Activated CD4-positive, alpha-beta T cell treated with anti-CD3 and anti-CD28 coated beads, Interleukin-2, Interleukin-4, amounts not matched to agents 100 ng/mL and 50 ng/mL, durations not matched to agents 16 hours and 8 hours (primary cell): ENCODE results near the gene NCOA7.
"Not testable (repeated sequence)": the region's sequence is repeated elsewhere in the genome, so short reads cannot be mapped to it uniquely, and the experiment has no call there.

Experiments
- DNase-seq: peaks from one replicate; pipeline ENCODE4 v3.0.0-alpha.2; 2020; ENCODE audit warnings: low spot score

NCOA7 gene

DNA sequence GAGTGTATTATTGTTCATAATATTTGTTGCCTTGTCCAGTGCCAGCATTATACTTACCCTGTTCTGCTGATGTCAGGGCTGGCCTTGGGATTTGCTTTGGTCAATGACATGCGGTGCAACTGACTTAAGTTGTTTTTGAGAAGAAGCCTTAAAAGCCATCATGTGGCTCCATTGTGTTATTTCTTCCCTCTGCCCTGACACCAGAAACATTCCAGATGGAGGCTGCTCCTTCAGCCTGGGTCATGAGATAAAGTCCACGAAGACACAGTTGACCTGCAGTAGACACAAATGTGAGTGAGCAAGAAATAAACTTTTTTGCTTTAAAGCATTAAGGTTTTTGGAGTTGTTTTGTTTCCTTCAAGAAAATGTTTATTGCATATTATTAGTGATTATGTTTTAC is 158.3 kb downstream of the NCOA7 start:
- DNase-seq, result no peak

DNA sequence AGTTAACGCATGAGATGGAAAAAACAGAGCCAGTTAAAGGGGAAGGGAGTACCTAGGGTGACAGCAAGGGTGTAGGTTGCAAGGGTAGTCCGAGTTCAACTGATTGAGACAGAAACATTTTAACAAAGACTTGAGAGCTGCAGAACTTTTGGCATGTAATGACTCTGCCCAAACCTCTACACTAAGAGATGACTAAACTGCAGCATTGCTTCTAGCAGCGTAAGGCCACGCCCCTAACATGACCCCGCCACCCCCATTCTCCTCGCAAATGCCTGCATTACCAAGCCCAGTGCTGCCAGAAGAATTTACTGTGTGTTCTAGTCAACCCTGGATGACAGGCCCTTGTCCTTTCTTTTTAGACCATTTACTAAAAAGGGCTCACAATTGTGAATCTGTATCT is 159.5 kb downstream of the NCOA7 start:
- DNase-seq, result peak; percentile 36

DNA sequence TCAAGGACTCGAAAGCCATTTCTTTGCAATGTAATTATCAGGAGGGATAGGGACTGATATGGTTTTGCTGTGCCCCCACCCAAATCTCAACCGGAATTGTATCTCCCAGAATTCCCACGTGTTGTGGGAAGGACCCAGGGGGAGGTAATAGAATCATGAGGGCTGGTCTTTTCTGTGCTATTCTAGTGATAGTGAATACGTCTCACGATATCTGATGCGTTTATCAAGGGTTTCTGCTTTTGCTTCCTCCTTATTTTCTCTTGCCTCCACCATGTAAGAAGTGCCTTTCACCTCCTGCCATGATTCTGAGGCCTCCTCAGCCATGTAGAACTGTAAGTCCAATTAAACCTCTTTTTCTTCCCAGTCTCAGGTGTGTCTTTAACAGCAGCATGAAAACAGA is 160.0 kb downstream of the NCOA7 start:
- not testable (repeated sequence) for DNase-seq

DNA sequence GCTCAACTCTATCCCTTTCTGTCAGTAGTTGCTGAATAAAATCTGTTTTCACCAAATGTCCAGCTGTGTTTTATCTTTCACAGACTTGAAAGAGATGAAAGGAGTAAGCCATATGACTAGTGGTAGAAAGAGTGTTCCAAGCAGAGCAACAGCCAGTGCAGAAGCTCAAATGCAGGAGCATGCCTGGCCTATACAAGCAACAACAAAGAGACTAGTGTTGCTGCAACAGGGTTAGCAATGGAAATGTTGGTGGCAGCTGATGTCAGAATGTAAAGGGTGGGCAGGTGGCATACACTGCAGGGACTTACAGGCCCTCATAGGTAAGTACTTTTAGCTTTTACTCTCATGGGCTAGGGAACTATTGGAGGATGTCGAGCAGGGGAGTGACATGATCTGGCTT is 160.6 kb downstream of the NCOA7 start:
- no peak for DNase-seq

DNA sequence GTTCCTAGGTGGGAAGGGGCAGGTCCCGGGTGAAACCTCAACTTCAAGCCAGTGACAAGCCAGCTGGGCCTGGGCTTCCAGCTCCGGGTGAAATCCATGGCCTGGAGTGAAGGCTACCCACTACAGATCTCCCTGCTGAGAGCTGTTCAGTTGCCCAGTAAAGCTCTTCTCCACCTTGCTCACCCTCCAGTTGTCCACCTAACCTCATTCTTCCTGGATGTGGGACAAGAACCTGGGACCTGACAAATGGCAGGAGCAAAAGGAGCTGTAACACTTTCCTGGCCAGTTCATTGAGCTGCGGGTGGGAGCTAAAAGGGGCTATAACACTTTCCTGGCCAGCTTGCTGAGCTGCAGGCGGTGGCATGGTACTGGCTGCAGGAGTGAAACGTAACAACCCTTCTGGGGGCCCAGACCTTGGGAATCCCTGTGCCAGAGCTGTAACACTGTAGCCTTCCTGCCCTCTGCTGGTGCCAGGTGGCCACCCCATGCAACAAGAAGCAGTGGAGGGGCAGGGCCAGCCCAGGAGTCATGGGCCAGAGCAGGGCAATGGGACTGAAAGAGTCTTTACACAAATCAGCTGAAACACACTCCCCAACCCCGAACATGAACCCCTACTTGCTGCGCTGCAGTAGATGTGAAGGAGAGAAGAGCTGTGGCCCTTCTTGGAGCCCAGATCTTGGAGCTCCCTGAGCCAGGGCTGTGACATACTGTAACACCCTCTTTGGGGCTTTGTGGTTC is 162.2 kb downstream of the NCOA7 start:
- DNase-seq, result peak; percentile 16

DNA sequence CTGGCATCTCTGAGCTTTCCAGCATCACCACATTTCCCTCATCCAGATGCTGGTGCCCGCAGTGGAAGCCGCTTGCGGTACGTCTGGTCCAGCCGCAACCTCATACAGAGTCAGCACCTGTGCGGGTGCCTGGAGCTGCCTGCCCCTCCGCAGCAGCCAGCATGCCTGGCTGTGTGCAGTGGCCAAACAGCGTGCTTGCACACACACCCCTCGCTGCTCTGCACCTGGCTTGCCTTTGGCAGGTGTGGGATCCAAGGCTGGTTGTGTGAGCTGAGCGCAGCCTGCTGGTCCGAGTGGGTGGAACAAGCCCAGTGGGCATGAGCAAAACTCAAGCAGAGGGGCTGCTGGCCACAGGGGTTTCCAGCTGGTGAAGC is 162.7 kb downstream of the NCOA7 start:
- no peak for DNase-seq

DNA sequence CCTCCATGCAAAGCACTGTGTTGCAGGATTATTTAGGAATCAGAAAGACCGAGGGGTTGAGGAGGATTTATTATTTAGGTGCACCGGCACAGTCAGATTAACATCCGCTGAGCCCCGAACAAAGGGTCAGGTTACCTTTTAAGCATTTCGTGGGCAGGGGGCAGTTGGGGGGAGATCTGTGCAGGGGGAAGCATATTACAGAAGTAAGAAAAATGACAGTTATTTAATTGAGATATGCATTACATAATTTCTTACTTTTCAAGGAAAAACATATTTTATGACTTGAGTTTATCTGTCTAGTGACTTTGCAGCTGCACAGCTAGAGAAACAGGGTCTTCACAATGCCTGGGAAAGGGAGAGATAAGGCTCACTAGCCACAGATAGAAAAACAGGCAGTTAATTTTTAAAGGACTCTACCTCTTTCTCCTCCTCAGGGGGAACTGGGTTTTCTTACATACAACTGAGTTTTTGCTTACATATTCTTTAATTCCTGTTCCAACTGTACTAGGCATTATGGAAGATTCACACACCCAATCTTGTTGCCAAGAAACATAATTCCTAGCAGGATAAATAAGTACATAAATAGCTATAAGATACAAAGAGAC is 164.1 kb downstream of the NCOA7 start:
- DNase-seq, result no peak

DNA sequence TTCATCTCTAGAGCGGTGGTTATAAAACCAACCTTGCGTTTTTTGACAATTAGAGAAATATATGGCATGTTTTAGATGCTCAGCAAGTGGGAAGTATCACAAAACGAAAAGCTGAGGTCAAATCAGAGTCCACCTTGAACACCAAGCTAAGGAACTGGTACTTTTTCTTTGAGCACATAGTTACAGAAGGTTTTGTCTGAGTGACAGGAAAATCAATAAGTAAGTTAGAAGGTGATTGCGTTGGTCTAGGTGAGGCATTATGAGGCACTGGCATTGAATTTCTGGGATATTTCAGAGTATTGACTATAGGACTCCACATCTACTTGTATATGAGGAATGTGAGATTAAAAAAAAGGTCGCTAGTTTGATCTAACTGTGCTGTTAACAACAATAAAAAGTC is 165.2 kb downstream of the NCOA7 start:
- DNase-seq, result no peak

DNA sequence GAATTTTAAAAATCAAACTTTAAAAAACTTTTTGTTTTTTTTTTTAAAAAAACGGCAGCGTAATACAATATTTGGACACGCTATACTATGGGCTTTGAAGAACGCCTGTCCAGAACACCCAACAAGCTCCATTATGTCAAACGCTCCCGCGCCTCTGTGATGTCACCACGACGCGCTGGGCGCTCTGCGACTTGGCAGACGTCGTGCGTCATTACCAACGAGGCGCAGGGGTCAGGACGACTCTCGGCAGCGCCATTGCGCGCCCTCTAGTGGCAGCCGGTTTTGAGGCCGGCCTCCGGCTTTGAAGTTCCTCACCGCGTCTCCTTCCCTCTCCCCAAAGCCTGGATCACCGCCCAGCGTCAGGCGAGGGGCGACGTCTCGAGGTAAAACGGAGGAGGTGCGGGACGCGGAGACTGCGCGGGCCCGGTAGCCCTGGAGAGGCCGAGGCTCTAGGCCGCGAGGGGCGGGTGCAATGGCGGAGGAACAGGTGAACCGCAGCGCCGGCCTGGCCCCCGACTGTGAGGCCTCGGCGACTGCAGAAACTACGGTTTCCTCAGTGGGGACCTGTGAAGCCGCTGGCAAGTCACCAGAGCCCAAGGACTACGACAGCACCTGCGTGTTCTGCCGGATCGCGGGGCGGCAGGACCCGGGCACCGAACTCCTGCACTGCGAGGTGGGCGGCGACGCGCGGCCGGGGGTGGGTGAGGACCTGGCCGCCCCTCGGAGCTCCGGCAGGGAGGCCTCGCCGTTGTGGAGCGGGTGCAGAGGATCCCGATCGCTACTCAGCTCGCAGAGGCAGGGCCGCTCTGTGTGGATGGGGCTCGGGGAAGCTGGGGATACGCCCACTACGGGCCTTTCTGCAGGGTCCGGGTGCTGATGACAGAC is 166.0 kb downstream of the NCOA7 start, which contains the start of gene HINT3:
TSS of gene HINT3 (plus strand) at position 265 of the 885 bp plus-strand sequence. CDS start at position 473, 208 bp downstream.
- DNase-seq, result peak; percentile 98

DNA sequence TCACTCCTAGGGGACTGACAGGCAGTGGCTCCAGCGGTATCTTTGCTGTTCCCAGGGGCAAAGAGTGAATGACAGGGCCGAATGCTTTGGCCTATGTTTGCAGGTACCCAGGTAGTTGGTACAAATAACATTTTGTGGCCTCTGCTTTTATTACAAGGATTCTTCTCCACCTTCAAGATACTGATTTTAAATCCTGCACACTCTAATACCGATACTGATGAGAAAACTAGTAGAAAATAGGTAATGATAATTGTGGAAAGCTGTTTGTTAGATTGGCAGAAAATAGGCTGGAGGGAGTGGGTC is 166.6 kb downstream of the NCOA7 start:
- no peak for DNase-seq

DNA sequence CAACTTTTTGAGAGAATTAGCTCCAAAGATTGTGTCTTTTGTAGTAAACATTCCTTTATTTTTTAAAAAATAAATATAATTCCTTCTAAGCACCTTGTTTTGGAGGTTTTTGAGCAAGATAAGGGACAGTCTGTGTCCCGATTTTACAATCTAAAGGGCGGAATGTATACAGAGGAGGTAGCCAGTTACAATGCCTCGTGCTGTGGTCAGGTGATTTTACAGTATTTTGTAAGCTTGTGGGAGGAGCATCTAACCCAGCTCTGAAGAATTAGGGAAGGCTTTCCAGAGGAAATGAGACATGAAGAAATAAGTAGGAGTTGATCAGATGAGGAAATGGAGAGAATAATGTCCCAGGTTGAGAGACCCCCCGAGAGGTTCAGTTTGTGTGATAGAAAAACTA is 167.1 kb downstream of the NCOA7 start:
- DNase-seq, result no peak

DNA sequence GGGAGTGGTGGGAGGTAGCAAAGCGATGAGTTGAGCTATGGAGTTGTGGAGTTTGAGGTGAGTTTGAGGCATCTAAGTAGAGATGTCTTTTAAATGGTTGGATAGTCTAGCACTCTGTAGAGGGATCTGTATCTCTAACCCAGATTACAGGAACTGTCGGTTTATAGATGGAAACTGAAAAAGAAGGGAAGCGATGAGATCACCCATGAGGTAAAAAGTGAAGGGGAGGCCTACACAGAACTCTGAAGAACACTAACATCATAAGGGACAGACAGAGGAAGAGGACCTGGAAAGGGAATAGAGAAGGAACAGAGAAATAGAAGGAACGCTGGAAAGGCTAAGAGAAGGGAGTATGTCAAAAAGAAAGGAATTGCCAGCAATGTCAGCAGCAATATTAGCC is 168.3 kb downstream of the NCOA7 start:
- DNase-seq, result no peak

DNA sequence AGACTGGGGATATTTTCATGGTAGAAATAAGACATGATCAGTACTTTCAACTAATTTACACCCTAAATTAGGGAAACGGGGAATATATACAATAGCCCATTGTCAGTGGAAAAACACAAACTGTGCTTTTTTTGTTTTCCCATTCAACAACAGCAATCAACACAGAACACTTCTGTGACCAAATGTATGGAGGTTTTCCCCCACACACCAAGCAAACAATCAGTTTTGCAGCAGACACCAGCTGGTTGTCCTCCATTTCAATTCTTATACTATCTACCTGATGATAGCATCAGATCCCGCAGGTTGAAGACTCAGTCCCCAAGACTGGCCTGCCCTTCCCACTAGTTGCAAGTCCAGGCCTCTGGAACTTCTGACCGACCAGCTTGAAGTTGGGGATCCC is 170.4 kb downstream of the NCOA7 start:
- no peak for DNase-seq

DNA sequence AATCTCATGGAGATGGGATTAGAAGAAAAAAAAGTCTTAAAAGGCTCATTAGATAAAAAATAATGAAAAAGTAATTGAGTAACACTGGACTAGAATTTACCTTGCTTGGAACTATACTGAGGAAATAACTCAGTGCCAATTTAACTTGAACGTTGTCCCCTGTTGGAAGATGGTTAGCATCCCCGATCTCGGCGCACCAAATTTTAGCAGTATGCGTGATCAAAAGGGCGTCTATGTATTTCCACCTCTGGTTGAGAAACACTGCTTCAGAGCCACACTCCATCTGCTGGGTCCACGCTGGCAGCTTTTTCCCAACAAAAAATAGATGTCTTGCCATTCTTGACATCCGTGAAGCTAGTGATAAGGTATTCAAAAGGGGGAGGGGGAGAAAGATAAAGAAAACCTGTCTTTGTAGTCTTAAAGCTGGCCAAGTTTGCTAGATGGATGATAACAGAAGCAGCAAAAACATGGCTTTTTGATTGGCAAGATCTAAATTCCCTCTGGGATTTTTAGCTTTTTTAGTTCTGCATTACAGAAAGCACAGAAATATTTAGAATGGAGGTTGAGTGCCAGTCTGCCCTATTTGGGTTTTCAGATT is 172.2 kb downstream of the NCOA7 start:
- no peak for DNase-seq

DNA sequence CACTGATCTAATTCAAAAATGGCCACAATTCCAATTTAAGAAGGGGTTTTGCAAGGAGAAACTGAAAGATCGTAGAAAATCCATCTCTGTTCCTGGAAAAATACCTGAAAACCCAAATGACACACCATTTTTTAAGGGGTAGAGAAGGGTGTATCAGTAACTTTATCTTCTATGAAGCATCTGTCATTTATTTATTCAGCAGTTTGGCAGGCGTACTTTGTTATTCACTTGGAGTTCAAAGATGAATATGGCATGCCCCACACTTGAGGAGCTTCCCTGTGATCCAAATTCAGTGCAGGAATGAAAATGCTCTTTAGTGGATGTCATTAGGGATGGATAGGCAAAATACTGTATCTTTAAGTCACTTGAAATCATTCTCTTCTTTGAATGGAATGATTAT is 173.1 kb downstream of the NCOA7 start:
- no peak for DNase-seq

DNA sequence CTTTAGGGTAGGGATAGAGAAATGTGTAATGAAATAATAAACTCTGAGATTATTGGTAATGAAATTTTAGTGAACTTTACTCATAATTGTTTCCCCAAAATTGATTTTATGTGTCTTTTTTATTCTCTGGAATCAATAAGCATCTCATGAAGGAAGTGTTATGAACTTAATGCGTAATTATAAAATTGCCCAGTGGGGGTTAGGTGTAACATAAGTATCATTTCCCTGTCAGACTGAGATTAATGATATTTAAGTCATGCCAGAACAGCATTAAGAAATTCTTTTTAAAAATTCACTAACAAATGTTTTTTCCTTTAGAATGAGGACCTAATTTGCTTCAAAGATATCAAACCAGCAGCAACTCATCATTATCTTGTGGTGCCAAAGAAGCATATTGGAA is 175.8 kb downstream of the NCOA7 start:
- no peak for DNase-seq

DNA sequence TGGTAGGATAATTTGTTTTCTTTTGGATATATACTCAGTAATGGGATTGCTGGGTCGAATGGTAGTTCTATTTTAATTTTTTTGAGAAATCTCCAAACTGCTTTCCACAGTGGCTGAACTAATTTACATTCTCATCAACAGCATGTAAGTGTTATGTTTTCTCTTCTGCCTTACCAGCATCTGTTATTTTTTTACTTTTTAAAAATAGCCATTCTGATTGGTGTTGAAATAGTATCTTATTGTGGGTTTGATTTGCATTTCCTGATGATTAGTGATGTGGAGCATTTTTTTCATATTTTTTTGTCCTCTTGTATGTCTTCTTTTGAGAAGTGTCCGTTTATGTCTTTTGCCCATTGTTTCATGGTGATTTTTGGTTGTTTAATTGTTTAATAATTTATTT is 177.7 kb downstream of the NCOA7 start:
- DNase-seq, result no peak

DNA sequence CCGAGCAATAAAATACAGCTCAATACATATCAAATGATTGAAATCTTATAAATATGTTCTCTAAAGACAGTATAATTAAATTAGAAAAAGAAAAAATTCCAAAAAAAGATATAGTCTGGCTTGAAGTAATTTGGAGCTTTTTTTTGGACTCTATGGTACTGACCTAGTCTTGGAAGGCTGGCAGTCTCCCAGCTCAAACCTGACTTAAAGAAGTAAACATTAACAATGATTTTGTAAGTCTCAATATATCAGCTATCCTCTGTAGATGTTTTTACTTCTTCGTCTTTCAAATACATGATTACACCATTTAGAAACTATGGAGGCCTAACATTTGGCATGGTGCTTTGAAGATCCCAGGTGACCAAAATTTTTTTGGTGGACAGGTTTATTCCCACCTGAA is 180.0 kb downstream of the NCOA7 start:
- DNase-seq, result no peak

DNA sequence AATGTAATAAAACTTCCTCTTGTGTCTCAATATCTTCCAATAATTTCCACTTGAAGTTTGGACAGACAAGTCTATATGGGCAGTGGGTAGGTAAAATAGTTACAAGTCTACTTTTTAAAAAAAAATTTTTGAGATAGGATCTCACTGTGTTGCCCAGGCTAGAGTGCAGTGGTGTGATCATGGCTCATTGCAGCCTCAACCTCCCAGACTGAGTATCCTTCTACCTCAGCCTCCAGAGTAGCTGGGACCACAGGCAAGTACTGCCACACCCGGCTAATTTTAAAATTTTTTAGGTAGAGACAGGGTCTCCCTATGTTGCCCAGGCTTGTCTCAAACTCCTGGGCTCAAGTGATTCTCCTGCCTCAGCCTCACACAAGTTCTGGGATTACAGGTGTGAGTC is 181.7 kb downstream of the NCOA7 start:
- not testable (repeated sequence) for DNase-seq

DNA sequence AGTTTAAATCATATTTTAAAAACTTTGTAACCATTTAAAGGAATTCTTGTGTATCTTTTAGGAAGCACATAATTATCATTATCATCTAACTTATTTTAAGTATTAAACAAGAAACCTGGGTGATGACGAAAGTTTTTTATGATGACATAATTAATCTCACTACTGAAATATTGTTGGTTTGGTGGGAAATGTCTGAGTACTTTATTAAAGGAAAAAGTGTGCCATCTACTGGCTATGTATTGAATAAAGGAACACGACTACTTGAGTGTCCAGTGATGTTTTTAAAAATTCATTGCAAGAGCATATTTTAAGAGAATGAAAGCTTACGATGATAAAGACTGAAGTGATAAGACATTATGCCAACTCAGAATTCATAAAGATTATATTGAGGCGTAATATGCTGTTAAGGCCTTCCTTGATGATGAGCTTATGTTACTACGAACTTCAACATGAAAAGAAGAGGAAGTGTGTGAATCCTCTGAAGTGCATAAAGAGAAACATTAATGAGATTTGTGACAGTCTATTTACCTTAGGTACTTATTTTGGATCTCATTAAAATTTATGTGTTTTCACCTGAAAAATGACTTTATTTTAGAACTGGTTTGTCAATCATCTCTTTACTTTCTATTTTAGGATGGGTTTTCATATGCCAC is 183.6 kb downstream of the NCOA7 start:
- peak; percentile 49 for DNase-seq

DNA sequence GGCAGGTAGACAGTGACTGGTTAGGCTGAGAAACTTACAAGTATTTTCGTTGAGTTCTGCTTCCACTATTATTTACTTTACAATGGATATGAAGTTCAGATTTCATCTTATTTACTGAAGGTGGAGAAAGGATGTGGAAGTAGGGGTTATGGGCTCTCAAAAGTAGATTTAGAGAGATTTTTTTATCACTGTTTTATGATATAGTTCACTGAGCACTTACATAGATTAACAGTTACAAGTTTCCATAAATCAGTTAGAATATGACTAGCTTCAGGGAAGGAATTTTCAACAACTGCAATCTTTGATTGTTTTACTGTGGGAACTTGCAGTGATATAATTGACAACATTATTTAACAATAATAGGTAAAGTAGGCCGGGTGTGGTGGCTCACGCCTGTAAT is 188.3 kb downstream of the NCOA7 start:
- DNase-seq, result no peak
